Osteocyte (in vitro differentiated cells): ENCODE results near the gene PLCB4. TPM values are rescaled to one million over a fixed set of nuclear protein-coding genes. Genes with fewer than 3 reads are reported as not detected.

Experiments
- DNase-seq: peaks from one replicate; pipeline ENCODE4 v3.0.0; 2021; ENCODE audit warnings: mixed read lengths; ENCODE audit not compliant: unreplicated experiment; ENCODE audit errors: extremely low spot score
- H3K27ac Mint-ChIP-seq: one replicate; pipeline ENCODE4 v1.8.0; 2021; ENCODE audit warnings: mild to moderate bottlenecking, mixed read lengths; ENCODE audit not compliant: unreplicated experiment
- H3K27me3 Mint-ChIP-seq: one replicate; pipeline ENCODE4 v1.8.0; 2021; ENCODE audit warnings: mixed read lengths; ENCODE audit not compliant: unreplicated experiment
- H3K36me3 Mint-ChIP-seq: one replicate; pipeline ENCODE4 v1.8.0; 2021; ENCODE audit warnings: mixed read lengths; ENCODE audit not compliant: unreplicated experiment
- H3K4me1 Mint-ChIP-seq: one replicate; pipeline ENCODE4 v1.8.0; 2021; ENCODE audit warnings: mixed read lengths; ENCODE audit not compliant: unreplicated experiment
- H3K4me3 Mint-ChIP-seq: one replicate; pipeline ENCODE4 v1.8.0; 2021; ENCODE audit warnings: mild to moderate bottlenecking, moderate library complexity, mixed read lengths; ENCODE audit not compliant: unreplicated experiment
- H3K9me3 Mint-ChIP-seq: one replicate; pipeline ENCODE4 v1.8.0; 2021; ENCODE audit warnings: mixed read lengths; ENCODE audit not compliant: unreplicated experiment
- total RNA-seq: library from RNA; stranded (reverse); gene quantifications from 2 replicates; pipeline ENCODE4 v1.2.1, GENCODE V29; 2021
- TF ChIP-seq, protein P1 (sequence below): fragments of 200-600 bp; sonication (generic); IDR thresholded peaks from 2 replicates; pipeline ENCODE4 v1.5.0; 2021; ENCODE audit warnings: antibody characterized with exemption, mild to moderate bottlenecking, moderate library complexity

PLCB4 gene
- total RNA-seq, 1 donor from 2014 or later = 5.3 TPM

DNA sequence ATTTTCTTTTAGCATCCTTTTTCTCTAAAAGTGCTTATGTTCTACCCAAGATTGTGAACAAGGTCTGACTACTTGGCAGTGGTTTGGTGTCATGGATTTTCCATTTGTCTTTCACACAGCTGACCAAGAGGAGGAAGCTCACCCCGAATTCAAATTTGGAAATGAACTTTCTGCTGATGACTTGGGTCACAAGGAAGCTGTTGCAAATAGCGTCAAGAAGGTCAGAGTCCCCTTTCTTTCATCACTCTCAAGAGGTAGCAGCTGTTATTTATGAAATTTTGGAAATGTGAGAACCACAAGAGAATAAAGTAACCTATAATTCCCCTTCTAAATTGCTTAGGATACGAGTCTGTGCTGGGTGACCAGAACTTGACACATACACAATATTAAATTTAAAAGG, 332.5 kb downstream of the PLCB4 start:
- TF ChIP-seq, protein P1, sequence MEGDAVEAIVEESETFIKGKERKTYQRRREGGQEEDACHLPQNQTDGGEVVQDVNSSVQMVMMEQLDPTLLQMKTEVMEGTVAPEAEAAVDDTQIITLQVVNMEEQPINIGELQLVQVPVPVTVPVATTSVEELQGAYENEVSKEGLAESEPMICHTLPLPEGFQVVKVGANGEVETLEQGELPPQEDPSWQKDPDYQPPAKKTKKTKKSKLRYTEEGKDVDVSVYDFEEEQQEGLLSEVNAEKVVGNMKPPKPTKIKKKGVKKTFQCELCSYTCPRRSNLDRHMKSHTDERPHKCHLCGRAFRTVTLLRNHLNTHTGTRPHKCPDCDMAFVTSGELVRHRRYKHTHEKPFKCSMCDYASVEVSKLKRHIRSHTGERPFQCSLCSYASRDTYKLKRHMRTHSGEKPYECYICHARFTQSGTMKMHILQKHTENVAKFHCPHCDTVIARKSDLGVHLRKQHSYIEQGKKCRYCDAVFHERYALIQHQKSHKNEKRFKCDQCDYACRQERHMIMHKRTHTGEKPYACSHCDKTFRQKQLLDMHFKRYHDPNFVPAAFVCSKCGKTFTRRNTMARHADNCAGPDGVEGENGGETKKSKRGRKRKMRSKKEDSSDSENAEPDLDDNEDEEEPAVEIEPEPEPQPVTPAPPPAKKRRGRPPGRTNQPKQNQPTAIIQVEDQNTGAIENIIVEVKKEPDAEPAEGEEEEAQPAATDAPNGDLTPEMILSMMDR = no peak
- Mint-ChIP-seq H3K36me3 (peaks cover 3% of the 10 kb centered on the region), H3K27ac (no peak overlapping the region), H3K4me1 (peaks cover 16% of the 10 kb centered on the region), H3K4me3 (no peak overlapping the region), H3K27me3 (no peaks in the 10 kb centered on the region), H3K9me3 (no peaks in the 10 kb centered on the region)
- DNase-seq = no peak

DNA sequence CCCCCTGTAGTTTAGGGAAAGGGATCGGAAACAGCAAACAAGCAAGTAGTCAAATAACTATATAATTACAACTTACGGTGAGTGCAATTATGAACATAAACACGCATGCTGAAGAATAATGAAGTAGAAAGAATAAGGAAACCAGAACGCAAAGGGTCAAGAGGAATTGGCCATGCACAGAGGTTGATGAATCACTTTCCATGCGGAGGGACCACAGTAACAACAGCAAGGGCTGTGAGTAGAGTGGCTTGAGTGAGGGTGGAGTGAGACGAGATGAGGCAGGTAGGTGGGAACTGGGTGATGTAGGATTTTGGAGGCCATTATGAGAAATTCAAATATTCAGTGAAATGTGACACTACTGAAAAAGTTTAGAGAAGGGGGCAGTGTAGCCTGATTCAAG, 333.3 kb downstream of the PLCB4 start:
- Mint-ChIP-seq H3K9me3 (no peaks in the 10 kb centered on the region), H3K4me1 (peaks cover 16% of the 10 kb centered on the region), H3K27me3 (no peaks in the 10 kb centered on the region), H3K27ac (no peak overlapping the region), H3K4me3 (no peak overlapping the region), H3K36me3 (peaks cover 2% of the 10 kb centered on the region)
- DNase-seq = no peak
- TF ChIP-seq, protein P1 = no peak

DNA sequence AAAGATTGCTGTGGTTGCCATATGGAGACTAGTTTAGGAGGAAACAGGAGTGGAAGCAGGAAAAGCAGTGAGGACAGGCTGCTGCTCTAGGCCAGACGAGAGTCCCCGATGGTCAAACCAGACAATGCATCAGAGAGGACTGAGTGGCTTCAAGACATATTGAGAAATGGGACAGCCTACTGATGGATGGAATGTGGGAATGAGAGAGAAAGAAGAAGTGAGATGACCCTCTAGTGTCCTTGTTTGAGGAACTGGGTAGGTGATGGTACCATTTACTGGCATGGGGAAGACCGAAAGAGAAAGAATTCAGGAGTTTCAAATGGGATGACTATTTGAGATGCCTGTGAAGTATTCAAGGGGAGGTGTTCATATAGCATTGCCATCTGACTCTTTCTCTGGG, 333.7 kb downstream of the PLCB4 start:
- H3K27ac Mint-ChIP-seq = no peak overlapping the region
- TF ChIP-seq, protein P1 = no peak
- H3K27me3 Mint-ChIP-seq = no peaks in the 10 kb centered on the region
- DNase-seq = no peak
- H3K36me3 Mint-ChIP-seq = no peaks in the 10 kb centered on the region
- no peaks in the 10 kb centered on the region for H3K9me3 Mint-ChIP-seq
- H3K4me1 Mint-ChIP-seq = peaks cover 16% of the 10 kb centered on the region
- no peak overlapping the region for H3K4me3 Mint-ChIP-seq

DNA sequence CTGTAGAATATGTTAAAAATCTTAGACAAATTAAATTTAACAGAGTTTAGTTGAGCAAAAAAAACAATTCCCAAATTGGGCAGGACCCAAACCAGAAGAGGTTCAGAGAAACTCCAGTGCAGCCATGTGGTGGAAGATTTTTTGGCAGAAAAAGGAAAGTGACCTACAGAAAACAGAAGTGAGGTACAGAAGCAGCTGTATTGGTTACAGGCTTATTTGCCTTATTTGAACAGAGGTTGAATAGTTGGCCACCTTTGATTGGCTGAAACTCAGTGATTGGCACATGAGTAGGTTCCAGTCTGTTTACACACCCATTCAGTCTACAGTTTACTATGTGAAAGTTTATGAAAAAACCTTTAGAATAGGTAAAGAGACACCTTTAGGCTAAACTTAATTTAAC, 334.6 kb downstream of the PLCB4 start:
- Mint-ChIP-seq H3K27ac (no peak overlapping the region), H3K4me1 (peaks cover 20% of the 10 kb centered on the region), H3K9me3 (no peaks in the 10 kb centered on the region), H3K27me3 (no peaks in the 10 kb centered on the region), H3K4me3 (no peak overlapping the region), H3K36me3 (no peaks in the 10 kb centered on the region)
- DNase-seq = no peak
- TF ChIP-seq, protein P1 = no peak

DNA sequence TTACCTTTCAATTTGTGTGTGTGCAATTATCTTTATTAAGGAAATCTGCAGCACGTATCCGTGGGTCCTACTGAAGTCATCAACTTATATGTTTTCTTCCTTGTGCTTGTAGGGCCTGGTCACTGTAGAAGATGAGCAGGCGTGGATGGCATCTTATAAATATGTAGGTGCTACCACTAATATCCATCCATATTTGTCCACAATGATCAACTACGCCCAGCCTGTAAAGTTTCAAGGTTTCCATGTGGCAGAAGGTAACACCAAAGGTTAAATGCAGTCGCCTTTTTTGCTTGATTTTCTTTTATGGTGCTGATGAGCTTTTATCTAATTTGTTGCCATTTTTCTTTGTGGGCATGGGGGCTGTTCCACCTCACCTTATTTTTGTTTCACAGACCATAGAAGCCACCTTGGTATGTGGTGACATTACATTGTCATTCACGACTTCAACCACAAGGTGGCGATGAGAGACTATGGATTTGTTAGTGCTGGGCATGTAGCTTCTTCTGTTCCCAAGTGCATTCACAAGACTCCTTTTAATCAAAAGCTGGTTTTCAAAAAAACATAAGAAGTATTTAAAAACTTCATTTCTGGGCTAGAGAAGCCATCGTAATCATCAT, 339.0 kb downstream of the PLCB4 start:
- H3K4me3 Mint-ChIP-seq = no peak overlapping the region
- TF ChIP-seq, protein P1 = peak; percentile 92
- DNase-seq = no peak
- no peaks in the 10 kb centered on the region for H3K27me3 Mint-ChIP-seq
- H3K36me3 Mint-ChIP-seq = peaks cover 2% of the 10 kb centered on the region
- H3K27ac Mint-ChIP-seq = peak overlapping the region; percentile 82
- no peaks in the 10 kb centered on the region for H3K9me3 Mint-ChIP-seq
- H3K4me1 Mint-ChIP-seq = peaks cover 29% of the 10 kb centered on the region
